ENCODE data around the gene PRKN. TPM values are rescaled to one million over a fixed set of nuclear protein-coding genes. Genes with fewer than 3 reads are reported as not detected.

The PRKN gene
- total RNA-seq, 1 donor from 2014 or later, result 1.3 TPM

DNA sequence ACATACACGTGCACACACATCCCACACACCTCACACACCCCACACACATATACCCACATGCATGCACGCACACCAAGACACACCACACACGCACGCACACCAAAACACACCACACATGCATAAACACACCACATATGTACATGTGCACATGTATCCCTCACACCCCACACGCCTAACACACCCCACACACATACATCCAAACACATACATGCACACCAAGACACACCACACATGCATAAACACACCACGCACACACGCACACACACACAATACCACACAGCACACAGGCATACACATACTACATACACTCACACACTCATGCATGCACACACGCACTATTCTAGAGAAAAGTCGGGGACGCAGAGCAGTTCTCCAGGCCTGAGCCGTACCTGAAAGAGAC is 671.5 kb downstream of the PRKN start:
- H3K36me3 Mint-ChIP-seq (ENCODE audit: low read depth, unreplicated experiment), result no peaks in the 10 kb centered on the region

DNA sequence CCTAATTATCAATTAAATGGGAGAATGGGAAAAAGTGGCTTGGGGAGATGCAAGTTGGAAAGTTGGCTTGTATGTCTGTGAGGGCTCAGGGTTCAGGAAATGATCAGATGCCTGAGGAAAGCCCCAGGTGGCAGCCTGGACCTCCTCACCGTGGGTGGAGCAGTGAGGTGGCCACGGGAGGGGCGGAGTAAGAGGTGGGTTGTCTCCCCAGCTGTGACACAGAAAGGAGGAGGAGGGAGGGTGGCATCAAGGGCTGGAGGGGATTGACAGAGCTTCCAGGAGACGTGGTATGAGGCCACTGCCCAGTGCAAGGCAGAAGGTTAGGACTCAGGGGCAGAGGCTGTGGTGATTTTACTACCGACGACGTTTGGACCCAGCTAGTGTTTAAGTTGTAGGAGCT is 672.2 kb downstream of the PRKN start:
- H3K27me3 Mint-ChIP-seq (ENCODE audit: low read depth, unreplicated experiment), result no peaks in the 10 kb centered on the region
- H3K9me3 ChIP-seq (ENCODE audit: insufficient read depth, low read depth, low read length), result no peaks in the 10 kb centered on the region

More for the DNA sequence above, 671.5 kb downstream of the PRKN start:
- Histone ChIP-seq H2AFZ (ENCODE audit: low read depth, low read length) (no peak overlapping the region), H3K4me3 (ENCODE audit: insufficient read depth, low read depth, low read length) (no peak overlapping the region), H3K36me3 (ENCODE audit: insufficient read depth, low read length) (no peaks in the 10 kb centered on the region), H3K9me3 (ENCODE audit: insufficient read depth, low read depth, low read length) (no peaks in the 10 kb centered on the region), H3K79me2 (ENCODE audit: insufficient read depth, low read length) (no peaks in the 10 kb centered on the region), H4K20me1 (ENCODE audit: insufficient read depth, low read length) (no peaks in the 10 kb centered on the region), H3K27me3 (ENCODE audit: insufficient read depth, low read length) (no peaks in the 10 kb centered on the region), H3K4me2 (ENCODE audit: low read length) (no peak overlapping the region), H3K9ac (ENCODE audit: low read length) (no peak overlapping the region), H3K4me1 (ENCODE audit: insufficient read depth, low read length) (peaks cover 13% of the 10 kb centered on the region), H3K27ac (ENCODE audit: low read depth, low read length) (no peak overlapping the region)
- DNase-seq (ENCODE audit: low read depth), result no peak
- no peak overlapping the region for H3K27ac Mint-ChIP-seq (ENCODE audit: unreplicated experiment)
- no peaks in the 10 kb centered on the region for H3K9me3 Mint-ChIP-seq (ENCODE audit: unreplicated experiment)
- no peaks in the 10 kb centered on the region for H3K27me3 Mint-ChIP-seq (ENCODE audit: low read depth, unreplicated experiment)
- no peak for TF ChIP-seq EZH2 (IDR thresholded peaks at IDR 0.05; ENCODE audit: insufficient read depth, low read length)
- TF ChIP-seq, protein P1, sequence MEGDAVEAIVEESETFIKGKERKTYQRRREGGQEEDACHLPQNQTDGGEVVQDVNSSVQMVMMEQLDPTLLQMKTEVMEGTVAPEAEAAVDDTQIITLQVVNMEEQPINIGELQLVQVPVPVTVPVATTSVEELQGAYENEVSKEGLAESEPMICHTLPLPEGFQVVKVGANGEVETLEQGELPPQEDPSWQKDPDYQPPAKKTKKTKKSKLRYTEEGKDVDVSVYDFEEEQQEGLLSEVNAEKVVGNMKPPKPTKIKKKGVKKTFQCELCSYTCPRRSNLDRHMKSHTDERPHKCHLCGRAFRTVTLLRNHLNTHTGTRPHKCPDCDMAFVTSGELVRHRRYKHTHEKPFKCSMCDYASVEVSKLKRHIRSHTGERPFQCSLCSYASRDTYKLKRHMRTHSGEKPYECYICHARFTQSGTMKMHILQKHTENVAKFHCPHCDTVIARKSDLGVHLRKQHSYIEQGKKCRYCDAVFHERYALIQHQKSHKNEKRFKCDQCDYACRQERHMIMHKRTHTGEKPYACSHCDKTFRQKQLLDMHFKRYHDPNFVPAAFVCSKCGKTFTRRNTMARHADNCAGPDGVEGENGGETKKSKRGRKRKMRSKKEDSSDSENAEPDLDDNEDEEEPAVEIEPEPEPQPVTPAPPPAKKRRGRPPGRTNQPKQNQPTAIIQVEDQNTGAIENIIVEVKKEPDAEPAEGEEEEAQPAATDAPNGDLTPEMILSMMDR (IDR thresholded peaks at IDR 0.05; ENCODE audit: insufficient read depth, low read depth, low read length), result no peak
- H3K4me1 Mint-ChIP-seq (ENCODE audit: low read depth, unreplicated experiment), result peaks cover 20% of the 10 kb centered on the region
- no peak for FAIRE-seq
- no peak overlapping the region for H3K4me3 Mint-ChIP-seq (ENCODE audit: unreplicated experiment)

DNA sequence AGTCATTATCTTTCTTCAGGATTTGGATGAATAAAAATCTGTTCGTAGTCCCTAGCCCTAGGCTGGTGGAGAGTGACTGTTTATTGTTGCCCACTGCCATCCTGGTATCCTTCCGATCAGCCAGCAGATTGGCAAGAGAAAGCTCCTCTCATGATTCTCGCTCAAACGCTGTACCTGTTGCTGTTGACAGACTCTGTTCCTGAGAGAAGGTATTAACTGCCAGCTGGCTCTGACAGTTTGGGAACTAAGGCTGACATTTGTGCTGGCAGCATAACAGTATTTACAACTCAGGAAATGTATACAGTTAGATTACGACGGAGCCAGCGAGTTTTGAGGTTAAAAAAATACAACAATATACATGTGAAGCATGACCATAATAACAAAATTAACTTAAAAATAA is 674.5 kb downstream of the PRKN start:
- peaks cover 11% of the 10 kb centered on the region for H3K4me1 ChIP-seq (ENCODE audit: insufficient read depth, low read length)
- H3K27me3 ChIP-seq (ENCODE audit: insufficient read depth, low read length), result no peaks in the 10 kb centered on the region
- H3K4me1 Mint-ChIP-seq (ENCODE audit: low read depth, unreplicated experiment), result peaks cover 16% of the 10 kb centered on the region
- no peaks in the 10 kb centered on the region for H4K20me1 ChIP-seq (ENCODE audit: insufficient read depth, low read length)
- no peak overlapping the region for H3K4me3 Mint-ChIP-seq (ENCODE audit: unreplicated experiment)
- no peaks in the 10 kb centered on the region for H3K9me3 ChIP-seq (ENCODE audit: insufficient read depth, low read depth, low read length)
- H3K27ac Mint-ChIP-seq (ENCODE audit: unreplicated experiment), result no peak overlapping the region
- no peak overlapping the region for H3K9ac ChIP-seq (ENCODE audit: low read length)
- DNase-seq (ENCODE audit: low read depth) (no peak), FAIRE-seq (no peak)
- H2AFZ ChIP-seq (ENCODE audit: low read depth, low read length), result no peak overlapping the region
- no peaks in the 10 kb centered on the region for H3K36me3 ChIP-seq (ENCODE audit: insufficient read depth, low read length)
- H3K27me3 Mint-ChIP-seq (ENCODE audit: low read depth, unreplicated experiment), result no peaks in the 10 kb centered on the region
- H3K9me3 Mint-ChIP-seq (ENCODE audit: unreplicated experiment), result no peaks in the 10 kb centered on the region
- no peak overlapping the region for H3K27ac ChIP-seq (ENCODE audit: low read depth, low read length)
- no peak overlapping the region for H3K4me2 ChIP-seq (ENCODE audit: low read length)
- no peaks in the 10 kb centered on the region for H3K79me2 ChIP-seq (ENCODE audit: insufficient read depth, low read length)
- no peaks in the 10 kb centered on the region for H3K36me3 Mint-ChIP-seq (ENCODE audit: low read depth, unreplicated experiment)
- TF ChIP-seq, protein P1 (IDR thresholded peaks at IDR 0.05; ENCODE audit: insufficient read depth, low read depth, low read length), result no peak
- TF ChIP-seq EZH2 (IDR thresholded peaks at IDR 0.05; ENCODE audit: insufficient read depth, low read length), result no peak
- H3K4me3 ChIP-seq (ENCODE audit: insufficient read depth, low read depth, low read length), result no peak overlapping the region

More for the DNA sequence above, 672.2 kb downstream of the PRKN start:
- no peaks in the 10 kb centered on the region for H3K27me3 ChIP-seq (ENCODE audit: insufficient read depth, low read length)
- Mint-ChIP-seq H3K9me3 (ENCODE audit: unreplicated experiment) (no peaks in the 10 kb centered on the region), H3K27ac (ENCODE audit: unreplicated experiment) (no peak overlapping the region), H3K36me3 (ENCODE audit: low read depth, unreplicated experiment) (no peaks in the 10 kb centered on the region), H3K4me1 (ENCODE audit: low read depth, unreplicated experiment) (peaks cover 20% of the 10 kb centered on the region), H3K4me3 (ENCODE audit: unreplicated experiment) (peak overlapping the region; percentile 46)
- no peak overlapping the region for H3K27ac ChIP-seq (ENCODE audit: low read depth, low read length)
- no peaks in the 10 kb centered on the region for H3K36me3 ChIP-seq (ENCODE audit: insufficient read depth, low read length)
- TF ChIP-seq EZH2 (IDR thresholded peaks at IDR 0.05; ENCODE audit: insufficient read depth, low read length), result no peak
- TF ChIP-seq, protein P1 (IDR thresholded peaks at IDR 0.05; ENCODE audit: insufficient read depth, low read depth, low read length), result no peak
- H4K20me1 ChIP-seq (ENCODE audit: insufficient read depth, low read length), result no peaks in the 10 kb centered on the region
- no peaks in the 10 kb centered on the region for H3K79me2 ChIP-seq (ENCODE audit: insufficient read depth, low read length)
- H2AFZ ChIP-seq (ENCODE audit: low read depth, low read length), result no peak overlapping the region
- no peak overlapping the region for H3K4me2 ChIP-seq (ENCODE audit: low read length)
- DNase-seq (ENCODE audit: low read depth) (no peak), FAIRE-seq (no peak)
- peaks cover 13% of the 10 kb centered on the region for H3K4me1 ChIP-seq (ENCODE audit: insufficient read depth, low read length)
- no peak overlapping the region for H3K9ac ChIP-seq (ENCODE audit: low read length)
- H3K4me3 ChIP-seq (ENCODE audit: insufficient read depth, low read depth, low read length), result no peak overlapping the region
